Effector CD4-positive, alpha-beta T cell (primary cell): ENCODE data around the gene CREB5.

Experiments used
- DNase-seq: peaks from one replicate; pipeline ENCODE4 v3.0.0-alpha.2; 2020

CREB5 gene

GRCh38 chr7:28724563-28724962 is 312.2 kb downstream of the CREB5 start:
- no peak for DNase-seq

- DNase-seq = no peak
Observed at GRCh38 chr7:28725045-28725642, 312.8 kb downstream of the CREB5 start.

GRCh38 chr7:28725911-28726310 is 313.6 kb downstream of the CREB5 start:
- no peak for DNase-seq

- DNase-seq = no peak
Observed at GRCh38 chr7:28726555-28726954, 314.2 kb downstream of the CREB5 start.

GRCh38 chr7:28729281-28729680 is 317.0 kb downstream of the CREB5 start:
- no peak for DNase-seq

- no peak for DNase-seq
Observed at GRCh38 chr7:28729727-28730126, 317.4 kb downstream of the CREB5 start.

GRCh38 chr7:28731092-28731658 is 318.9 kb downstream of the CREB5 start:
- no peak for DNase-seq

GRCh38 chr7:28732071-28732869 is 320.0 kb downstream of the CREB5 start:
- DNase-seq = no peak

- DNase-seq = no peak
Observed at GRCh38 chr7:28733035-28733434, 320.7 kb downstream of the CREB5 start.

- no peak for DNase-seq
Observed at GRCh38 chr7:28738412-28738811, 326.1 kb downstream of the CREB5 start.

- no peak for DNase-seq
Observed at GRCh38 chr7:28739128-28739527, 326.8 kb downstream of the CREB5 start.

- DNase-seq = no peak
Observed at GRCh38 chr7:28739826-28740225, 327.5 kb downstream of the CREB5 start.

GRCh38 chr7:28744951-28745350 is 332.6 kb downstream of the CREB5 start:
- DNase-seq = no peak

GRCh38 chr7:28745351-28745750 is 333.0 kb downstream of the CREB5 start:
- no peak for DNase-seq

- DNase-seq = no peak
Observed at GRCh38 chr7:28747404-28747803, 335.1 kb downstream of the CREB5 start.

GRCh38 chr7:28747854-28748253 is 335.5 kb downstream of the CREB5 start:
- DNase-seq = no peak

GRCh38 chr7:28748346-28748745 is 336.0 kb downstream of the CREB5 start:
- DNase-seq = no peak

- no peak for DNase-seq
Observed at GRCh38 chr7:28748933-28749584, 336.7 kb downstream of the CREB5 start.

GRCh38 chr7:28749638-28750037 is 337.3 kb downstream of the CREB5 start:
- no peak for DNase-seq

GRCh38 chr7:28750981-28751380 is 338.7 kb downstream of the CREB5 start:
- DNase-seq = no peak

- no peak for DNase-seq
Observed at GRCh38 chr7:28753613-28754012, 341.3 kb downstream of the CREB5 start.

- DNase-seq = no peak
Observed at GRCh38 chr7:28754027-28754426, 341.7 kb downstream of the CREB5 start.

GRCh38 chr7:28754447-28754846 is 342.1 kb downstream of the CREB5 start:
- DNase-seq = no peak

- no peak for DNase-seq
Observed at GRCh38 chr7:28755255-28755654, 342.9 kb downstream of the CREB5 start.
